ENCODE measurements around the gene CACNA2D2. TPM values are rescaled to one million over a fixed set of nuclear protein-coding genes. Genes with fewer than 3 reads are reported as not detected.

CACNA2D2 gene
- total and polyA plus RNA-seq, 8 donors: 15.4 to 86.6 (median 30.2) TPM

DNA sequence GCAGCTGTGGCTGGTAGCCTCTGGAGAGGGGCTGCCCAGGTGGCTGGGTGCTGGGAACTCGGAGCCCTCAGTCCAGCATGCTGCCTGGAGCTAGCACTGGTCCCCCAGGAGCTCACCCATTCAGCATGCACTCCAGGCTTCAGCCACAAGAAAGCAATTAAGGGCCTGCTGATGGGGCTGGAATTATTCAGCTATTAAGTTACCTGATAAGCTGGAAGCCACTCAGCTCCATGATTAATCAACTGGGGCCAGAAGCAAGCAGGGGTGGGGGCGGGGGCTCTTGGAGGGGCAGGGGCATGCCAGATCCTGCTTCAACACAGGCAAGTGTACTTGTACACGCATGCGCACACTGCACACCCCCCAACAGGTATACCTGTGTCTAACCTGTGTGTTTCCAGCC is 122.1 kb downstream of the CACNA2D2 start:
- TF ChIP-seq, protein P1, sequence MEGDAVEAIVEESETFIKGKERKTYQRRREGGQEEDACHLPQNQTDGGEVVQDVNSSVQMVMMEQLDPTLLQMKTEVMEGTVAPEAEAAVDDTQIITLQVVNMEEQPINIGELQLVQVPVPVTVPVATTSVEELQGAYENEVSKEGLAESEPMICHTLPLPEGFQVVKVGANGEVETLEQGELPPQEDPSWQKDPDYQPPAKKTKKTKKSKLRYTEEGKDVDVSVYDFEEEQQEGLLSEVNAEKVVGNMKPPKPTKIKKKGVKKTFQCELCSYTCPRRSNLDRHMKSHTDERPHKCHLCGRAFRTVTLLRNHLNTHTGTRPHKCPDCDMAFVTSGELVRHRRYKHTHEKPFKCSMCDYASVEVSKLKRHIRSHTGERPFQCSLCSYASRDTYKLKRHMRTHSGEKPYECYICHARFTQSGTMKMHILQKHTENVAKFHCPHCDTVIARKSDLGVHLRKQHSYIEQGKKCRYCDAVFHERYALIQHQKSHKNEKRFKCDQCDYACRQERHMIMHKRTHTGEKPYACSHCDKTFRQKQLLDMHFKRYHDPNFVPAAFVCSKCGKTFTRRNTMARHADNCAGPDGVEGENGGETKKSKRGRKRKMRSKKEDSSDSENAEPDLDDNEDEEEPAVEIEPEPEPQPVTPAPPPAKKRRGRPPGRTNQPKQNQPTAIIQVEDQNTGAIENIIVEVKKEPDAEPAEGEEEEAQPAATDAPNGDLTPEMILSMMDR (IDR thresholded peaks at IDR 0.05): no peak
- H3K4me3 ChIP-seq: no peak overlapping the region
- H3K9me3 ChIP-seq: no peaks in the 10 kb centered on the region
- intact Hi-C loops (cut with DNase I): no loop called here
- no peaks in the 10 kb centered on the region for H3K27me3 ChIP-seq
- H3K27ac ChIP-seq: no peak overlapping the region
- DNase-seq (no peak), ATAC-seq (no peak)
- no peaks in the 10 kb centered on the region for H3K36me3 ChIP-seq
- no peaks in the 10 kb centered on the region for H3K4me1 ChIP-seq

DNA sequence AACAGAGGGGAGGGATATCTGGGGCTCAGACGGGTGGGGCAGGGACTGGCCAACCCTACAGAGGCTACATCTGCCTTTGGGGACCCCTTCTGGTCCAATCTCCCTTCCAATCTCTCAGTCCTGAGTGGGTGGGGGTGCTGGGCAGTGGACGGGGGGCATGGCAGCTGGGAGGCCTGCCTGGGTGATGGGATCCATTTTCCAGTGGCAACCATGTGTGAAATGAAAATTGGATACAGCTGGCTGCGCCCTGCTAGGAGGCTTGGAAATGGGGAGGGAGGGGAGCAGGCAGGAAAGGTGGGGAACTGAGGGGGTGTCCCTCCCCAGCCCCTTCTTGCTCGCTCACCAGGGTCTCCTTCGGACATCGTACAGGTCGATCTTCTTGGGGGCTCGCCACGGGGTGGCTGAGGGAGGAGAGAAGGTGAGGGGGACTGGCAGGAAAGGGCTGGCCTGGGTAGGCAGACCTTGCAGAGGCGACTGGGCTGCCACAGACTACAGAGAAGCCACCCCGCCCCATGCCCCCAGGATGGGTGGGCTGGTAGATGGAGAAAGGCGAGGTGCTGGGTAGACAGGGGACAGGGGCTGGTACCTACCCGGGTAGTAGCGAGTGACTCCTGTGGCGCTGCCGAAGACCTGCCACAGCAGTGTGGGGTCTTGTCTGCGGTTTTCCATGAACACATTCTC is 122.9 kb downstream of the CACNA2D2 start:
- Histone ChIP-seq H3K4me3 (no peak overlapping the region), H3K36me3 (no peaks in the 10 kb centered on the region), H3K4me1 (no peaks in the 10 kb centered on the region), H3K9me3 (no peaks in the 10 kb centered on the region), H3K27me3 (no peaks in the 10 kb centered on the region), H3K27ac (no peak overlapping the region)
- no peak for DNase-seq
- TF ChIP-seq, protein P1 (IDR thresholded peaks at IDR 0.05): no peak
- no peak for ATAC-seq
- intact Hi-C loops (cut with DNase I): no loop called here

DNA sequence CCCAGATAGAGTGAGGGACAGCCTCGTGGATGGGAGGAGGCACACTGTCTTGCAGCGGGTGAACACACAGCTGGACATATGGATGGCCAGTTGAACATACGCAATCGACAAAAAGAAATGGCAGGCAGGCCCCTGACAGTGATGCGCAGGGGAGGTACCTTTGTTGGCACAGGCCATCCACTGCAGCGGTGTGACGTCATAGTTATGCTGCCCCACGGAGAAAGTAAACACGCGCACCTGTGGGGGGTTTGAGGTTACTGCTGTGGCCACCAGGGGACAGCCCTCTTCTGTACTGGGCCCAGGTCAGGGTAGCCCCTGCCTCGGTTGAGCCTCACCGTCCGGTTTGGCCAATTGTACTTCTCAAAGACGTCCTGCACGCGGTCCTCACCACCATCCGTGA is 124.7 kb downstream of the CACNA2D2 start:
- DNase-seq (no peak), ATAC-seq (no peak)
- H3K36me3 ChIP-seq: no peaks in the 10 kb centered on the region
- TF ChIP-seq, protein P1 (IDR thresholded peaks at IDR 0.05): no peak
- no peak overlapping the region for H3K27ac ChIP-seq
- H3K4me3 ChIP-seq: no peak overlapping the region
- no peaks in the 10 kb centered on the region for H3K9me3 ChIP-seq
- intact Hi-C loops (cut with DNase I): loop anchor here in 1 of 2 donors (10.0 kb wide), 1 partner anchor 156 kb away; no protein-coding TSS in a partner anchor
- no peaks in the 10 kb centered on the region for H3K4me1 ChIP-seq
- H3K27me3 ChIP-seq: no peaks in the 10 kb centered on the region

DNA sequence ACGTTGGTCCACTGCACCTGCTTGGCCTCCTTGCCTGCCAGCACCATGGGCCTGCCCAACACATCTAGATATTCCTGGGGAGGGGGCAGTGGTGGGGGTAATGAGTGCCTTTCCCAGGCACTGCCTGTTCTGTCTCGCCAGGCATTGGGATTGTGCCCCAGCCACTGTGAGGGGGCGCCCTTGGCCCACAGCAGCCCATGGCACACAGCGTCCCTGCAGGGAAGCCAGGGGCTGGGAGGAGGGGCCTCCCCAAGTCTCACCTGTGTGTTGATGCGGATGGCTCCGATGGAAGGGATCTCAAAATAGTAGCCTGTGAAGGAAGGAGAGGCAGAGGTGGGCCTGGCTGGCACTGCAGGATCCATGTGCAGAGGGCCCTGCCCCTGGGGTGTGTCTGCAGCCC is 125.4 kb downstream of the CACNA2D2 start:
- Histone ChIP-seq H3K27ac (no peak overlapping the region), H3K27me3 (no peaks in the 10 kb centered on the region), H3K4me1 (no peaks in the 10 kb centered on the region), H3K36me3 (no peaks in the 10 kb centered on the region), H3K4me3 (no peak overlapping the region), H3K9me3 (no peaks in the 10 kb centered on the region)
- DNase-seq (no peak), ATAC-seq (no peak)
- TF ChIP-seq, protein P1 (IDR thresholded peaks at IDR 0.05): no peak
- intact Hi-C loops (cut with DNase I): loop anchor here in 1 of 2 donors (10.0 kb wide), 1 partner anchor 157 kb away; no protein-coding TSS in a partner anchor

DNA sequence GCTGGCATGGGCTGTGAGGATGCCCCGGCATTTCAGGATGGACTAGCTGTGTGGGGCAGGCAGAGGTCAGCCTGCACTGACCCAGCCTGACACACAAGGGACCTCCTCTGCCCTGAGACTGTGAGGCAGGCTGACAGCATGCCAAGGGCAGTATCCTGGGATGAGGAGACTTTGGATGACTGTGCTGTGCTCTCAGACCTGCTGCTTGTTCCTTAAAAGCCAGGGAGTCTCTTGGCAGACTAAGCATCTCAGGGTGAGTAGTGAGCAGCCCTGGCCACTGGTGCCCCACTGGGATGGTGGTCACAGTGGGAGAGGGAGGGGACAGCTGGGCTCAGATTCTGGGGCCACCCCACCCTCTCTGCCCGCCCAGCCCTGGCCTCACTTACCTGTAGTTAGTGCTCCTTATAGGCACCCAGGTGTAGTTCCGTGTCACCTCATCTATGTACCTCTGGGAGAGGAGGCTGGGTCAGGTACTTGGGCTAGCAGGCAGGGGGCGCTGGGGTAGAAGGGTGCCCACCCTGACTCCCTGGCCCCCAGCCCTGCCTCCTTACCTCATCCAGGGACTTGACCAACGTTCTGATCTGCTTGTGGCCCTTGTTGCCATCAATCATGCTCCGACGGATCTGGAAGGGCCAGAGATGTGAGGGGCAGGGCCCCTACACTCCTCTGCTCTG is 128.0 kb downstream of the CACNA2D2 start:
- intact Hi-C loops (cut with DNase I): loop anchor here in 1 of 2 donors (10.0 kb wide), 1 partner anchor 159 kb away; no protein-coding TSS in a partner anchor
- DNase-seq (no peak), ATAC-seq (no peak)

More for the DNA sequence above, 128.0 kb downstream of the CACNA2D2 start:
- Histone ChIP-seq H3K27ac (no peak overlapping the region), H3K27me3 (no peaks in the 10 kb centered on the region), H3K4me3 (no peak overlapping the region), H3K4me1 (no peaks in the 10 kb centered on the region), H3K9me3 (no peaks in the 10 kb centered on the region), H3K36me3 (no peaks in the 10 kb centered on the region)
- TF ChIP-seq, protein P1 (IDR thresholded peaks at IDR 0.05): no peak
